Activated B cell treated with CpG ODN at 0.5 μM for 24 hours (primary cell): ENCODE measurements around the gene HLA-DMB. TPM values are rescaled to one million over a fixed set of nuclear protein-coding genes. Genes with fewer than 3 reads are reported as not detected.

Experiments used
- ATAC-seq: fragments of 200-7000 bp; cut with Tn5 transposase; one replicate; pipeline ENCODE4 v1.10.0; 2021; ENCODE audit warnings: low read depth, mild to moderate bottlenecking, moderate library complexity
- CTCF ChIA-PET: fragments of 350-600 bp; sonication (Branson Sonifier 250); formaldehyde crosslinking; loops from one replicate; lab custom pipeline; 2021; ENCODE audit warnings: antibody characterized with exemption; lab: Charles Lee
- POLR2A ChIA-PET: fragments of 350-600 bp; sonication (Branson Sonifier 250); formaldehyde crosslinking; loops from one replicate; lab custom pipeline; 2021; ENCODE audit warnings: antibody characterized with exemption; lab: Charles Lee
- DNase-seq: peaks from one replicate; pipeline ENCODE4 v3.0.0; 2022
- H3K27ac Mint-ChIP-seq: one replicate; pipeline ENCODE4 v1.8.0; 2020; ENCODE audit warnings: mixed read lengths
- H3K27me3 Mint-ChIP-seq: one replicate; pipeline ENCODE4 v1.8.0; 2021; ENCODE audit warnings: mixed read lengths
- H3K36me3 Mint-ChIP-seq: one replicate; pipeline ENCODE4 v1.8.0; 2021; ENCODE audit warnings: low read depth, mixed read lengths
- H3K4me1 Mint-ChIP-seq: one replicate; pipeline ENCODE4 v1.8.0; 2021; ENCODE audit warnings: mixed read lengths
- H3K4me3 Mint-ChIP-seq: one replicate; pipeline ENCODE4 v1.8.0; 2020; ENCODE audit warnings: mild to moderate bottlenecking, mixed read lengths
- H3K9me3 Mint-ChIP-seq: one replicate; pipeline ENCODE4 v1.8.0; 2020; ENCODE audit warnings: mixed read lengths
- intact Hi-C: fragments of 100-400 bp; cut with micrococcal nuclease; formaldehyde crosslinking; loops from one replicate; pipeline ENCODE4 v1.15.1; 2024
- total RNA-seq: library from RNA; stranded (reverse); gene quantifications from 2 replicates; pipeline ENCODE4 v1.2.3, GENCODE V29; 2022
- TF ChIP-seq, protein P1 (sequence below): fragments of 200-600 bp; IDR thresholded peaks from one replicate; pipeline ENCODE4 v1.8.0; 2022; ENCODE audit warnings: antibody characterized with exemption, mild to moderate bottlenecking

The HLA-DMB gene
- total RNA-seq, 1 donor from 2014 or later, result 365 TPM

DNA sequence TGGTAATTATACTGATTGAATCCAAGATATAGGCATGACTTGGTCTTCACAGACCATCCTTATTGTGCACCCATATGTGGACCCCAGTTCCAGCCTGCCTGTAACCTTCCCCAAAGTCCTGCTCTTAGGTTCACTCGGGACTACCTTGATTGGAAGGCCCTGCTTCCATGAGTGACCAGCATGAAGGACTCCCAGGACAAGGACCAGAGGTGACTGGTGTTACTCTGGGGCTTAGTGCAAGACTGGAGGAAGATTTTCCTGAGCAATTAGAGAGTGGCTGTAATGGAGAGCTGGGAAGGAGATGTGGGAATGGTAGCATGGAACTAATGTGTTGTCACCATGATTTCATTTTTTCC, 42.6 kb upstream of the HLA-DMB start:
- no peaks in the 10 kb centered on the region for H3K9me3 Mint-ChIP-seq
- DNase-seq (no peak), ATAC-seq (no peak)
- no peak overlapping the region for H3K4me3 Mint-ChIP-seq
- H3K27ac Mint-ChIP-seq, result peak overlapping the region; percentile 59
- TF ChIP-seq, protein P1, sequence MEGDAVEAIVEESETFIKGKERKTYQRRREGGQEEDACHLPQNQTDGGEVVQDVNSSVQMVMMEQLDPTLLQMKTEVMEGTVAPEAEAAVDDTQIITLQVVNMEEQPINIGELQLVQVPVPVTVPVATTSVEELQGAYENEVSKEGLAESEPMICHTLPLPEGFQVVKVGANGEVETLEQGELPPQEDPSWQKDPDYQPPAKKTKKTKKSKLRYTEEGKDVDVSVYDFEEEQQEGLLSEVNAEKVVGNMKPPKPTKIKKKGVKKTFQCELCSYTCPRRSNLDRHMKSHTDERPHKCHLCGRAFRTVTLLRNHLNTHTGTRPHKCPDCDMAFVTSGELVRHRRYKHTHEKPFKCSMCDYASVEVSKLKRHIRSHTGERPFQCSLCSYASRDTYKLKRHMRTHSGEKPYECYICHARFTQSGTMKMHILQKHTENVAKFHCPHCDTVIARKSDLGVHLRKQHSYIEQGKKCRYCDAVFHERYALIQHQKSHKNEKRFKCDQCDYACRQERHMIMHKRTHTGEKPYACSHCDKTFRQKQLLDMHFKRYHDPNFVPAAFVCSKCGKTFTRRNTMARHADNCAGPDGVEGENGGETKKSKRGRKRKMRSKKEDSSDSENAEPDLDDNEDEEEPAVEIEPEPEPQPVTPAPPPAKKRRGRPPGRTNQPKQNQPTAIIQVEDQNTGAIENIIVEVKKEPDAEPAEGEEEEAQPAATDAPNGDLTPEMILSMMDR, result no peak
- no peaks in the 10 kb centered on the region for H3K27me3 Mint-ChIP-seq
- ChIA-PET POLR2A (interaction anchor here (0.5 to 12.7 kb wide), 14 partner anchors 10 to 145 kb away, joined by 3 to 370 read pairs (median 12); partner anchors contain the start of genes BRD2, HLA-DMA, PSMB9 and TAP1), CTCF (interaction anchor here (0.9 to 5.0 kb wide), 18 partner anchors 9 to 265 kb away, joined by 3 to 151 read pairs (median 22); partner anchors contain the start of genes HLA-DMA, HLA-DMB and TAP2)
- H3K36me3 Mint-ChIP-seq, result peaks cover 45% of the 10 kb centered on the region
- peaks cover 37% of the 10 kb centered on the region for H3K4me1 Mint-ChIP-seq
- intact Hi-C loops, result no loop called here

GRCh38 chr6:32982702-32983492, 42.1 kb upstream of the HLA-DMB start:
- Mint-ChIP-seq H3K36me3 (peaks cover 51% of the 10 kb centered on the region), H3K27me3 (no peaks in the 10 kb centered on the region), H3K4me3 (no peak overlapping the region), H3K4me1 (peaks cover 36% of the 10 kb centered on the region), H3K27ac (peak overlapping the region; percentile 46), H3K9me3 (no peaks in the 10 kb centered on the region)
- ATAC-seq (no peak), DNase-seq (no peak)
- CTCF ChIA-PET, result interaction anchor here (0.9 to 5.0 kb wide), 14 partner anchors 10 to 115 kb away, joined by 3 to 151 read pairs (median 18); partner anchors contain the start of genes HLA-DMA and HLA-DMB
- POLR2A ChIA-PET, result interaction anchor here (0.9 to 12.7 kb wide), 12 partner anchors 10 to 144 kb away, joined by 4 to 370 read pairs (median 11); partner anchors contain the start of genes BRD2, HLA-DMA and TAP2
- TF ChIP-seq, protein P1, result no peak
- intact Hi-C loops, result no loop called here

DNA sequence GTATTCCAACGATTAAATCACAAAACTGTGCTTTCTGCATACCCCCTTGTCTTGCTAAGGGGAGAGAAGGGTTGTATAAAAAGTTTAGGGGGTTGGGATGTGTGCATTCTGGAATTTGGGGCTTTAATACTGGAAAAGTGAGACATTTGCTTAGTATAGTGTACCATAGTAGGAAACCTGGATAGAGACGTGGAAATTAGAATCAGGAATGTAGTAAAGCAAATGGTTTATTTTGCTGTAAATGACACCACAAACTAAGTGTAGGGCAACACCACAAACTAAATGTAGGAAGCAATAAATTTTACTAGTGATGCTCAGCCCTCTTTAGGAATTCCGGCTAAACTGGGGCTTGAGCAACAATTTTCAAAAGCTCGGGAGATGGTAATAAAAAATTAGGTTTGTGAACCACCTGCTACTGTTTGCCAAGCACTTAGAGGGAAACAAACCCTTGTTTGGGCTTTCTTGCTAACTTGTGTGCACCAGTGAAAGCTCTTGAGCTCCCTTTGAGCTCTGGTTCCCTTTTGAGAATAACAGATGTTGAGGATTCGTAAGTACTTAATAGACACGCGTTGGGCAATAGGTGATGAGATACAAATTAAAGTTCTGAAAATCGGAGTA, 41.4 kb upstream of the HLA-DMB start:
- ChIA-PET POLR2A (interaction anchor here (0.9 to 12.7 kb wide), 9 partner anchors 10 to 144 kb away, joined by 4 to 370 read pairs (median 13); partner anchors contain the start of genes BRD2, HLA-DMA and TAP2), CTCF (interaction anchor here (1.0 to 4.4 kb wide), 5 partner anchors 10 to 166 kb away, joined by 3 to 90 read pairs (median 5); partner anchors contain the start of gene HLA-DMA)
- peak overlapping the region; percentile 12 for H3K27ac Mint-ChIP-seq
- TF ChIP-seq, protein P1, result no peak
- no peak for ATAC-seq
- DNase-seq, result no peak
- peaks cover 42% of the 10 kb centered on the region for H3K4me1 Mint-ChIP-seq
- no peaks in the 10 kb centered on the region for H3K27me3 Mint-ChIP-seq
- no peaks in the 10 kb centered on the region for H3K9me3 Mint-ChIP-seq
- no peak overlapping the region for H3K4me3 Mint-ChIP-seq
- H3K36me3 Mint-ChIP-seq, result peaks cover 58% of the 10 kb centered on the region
- intact Hi-C loops, result no loop called here

GRCh38 chr6:32980488-32981038, 39.7 kb upstream of the HLA-DMB start:
- no peaks in the 10 kb centered on the region for H3K27me3 Mint-ChIP-seq
- H3K27ac Mint-ChIP-seq, result no peak overlapping the region
- no peak for ATAC-seq
- intact Hi-C loops, result no loop called here
- H3K9me3 Mint-ChIP-seq, result no peaks in the 10 kb centered on the region
- peaks cover 59% of the 10 kb centered on the region for H3K4me1 Mint-ChIP-seq
- CTCF ChIA-PET, result interaction anchor here (0.9 to 1.7 kb wide), 4 partner anchors 20 to 112 kb away, joined by 3 to 4 read pairs (median 3); no protein-coding TSS in a partner anchor
- TF ChIP-seq, protein P1, result no peak
- POLR2A ChIA-PET, result interaction anchor here (0.6 to 12.7 kb wide), 15 partner anchors 8 to 268 kb away, joined by 3 to 370 read pairs (median 5); partner anchors contain the start of genes BRD2, HLA-DMA, HLA-DMB and HLA-DPB1
- peaks cover 74% of the 10 kb centered on the region for H3K36me3 Mint-ChIP-seq
- H3K4me3 Mint-ChIP-seq, result no peak overlapping the region
- DNase-seq, result no peak
